22Rv1 (cell line): ENCODE measurements around the gene TTLL1.

ENCODE experiments used
- H3K27ac ChIP-seq: fragments of 450-650 bp; 2 replicates; pipeline ENCODE4 v1.5.1; 2017
- ZFX ChIP-seq: fragments of 450-650 bp; IDR thresholded peaks from 2 replicates; pipeline ENCODE4 v1.6.1; 2017; ENCODE audit warnings: antibody characterized with exemption, borderline replicate concordance
- TF ChIP-seq, protein P1 (sequence below): fragments of 450-650 bp; IDR thresholded peaks from 2 replicates; pipeline ENCODE4 v1.5.1; 2017; ENCODE audit warnings: mild to moderate bottlenecking

TTLL1 gene

DNA sequence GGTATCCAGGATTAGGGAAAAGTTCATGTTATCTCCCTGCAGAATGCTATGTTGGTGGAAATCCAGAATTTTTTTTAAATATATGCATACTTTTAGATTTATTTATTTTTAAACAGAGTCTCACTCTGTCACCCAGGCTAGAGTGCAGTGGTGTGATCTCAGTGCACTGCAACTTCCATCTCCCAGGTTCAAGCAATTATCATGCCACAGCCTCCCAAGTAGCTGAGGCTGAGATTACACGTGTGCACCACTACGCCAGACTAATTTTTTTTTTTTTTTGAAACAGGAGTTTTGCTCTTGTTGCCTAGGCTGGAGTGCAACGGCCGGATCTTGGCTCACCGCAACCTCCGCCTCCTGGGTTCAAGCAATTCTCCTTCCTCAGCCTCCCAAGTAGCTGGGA, 76.8 kb downstream of the TTLL1 start:
- H3K27ac ChIP-seq = no peak overlapping the region
- TF ChIP-seq, protein P1, sequence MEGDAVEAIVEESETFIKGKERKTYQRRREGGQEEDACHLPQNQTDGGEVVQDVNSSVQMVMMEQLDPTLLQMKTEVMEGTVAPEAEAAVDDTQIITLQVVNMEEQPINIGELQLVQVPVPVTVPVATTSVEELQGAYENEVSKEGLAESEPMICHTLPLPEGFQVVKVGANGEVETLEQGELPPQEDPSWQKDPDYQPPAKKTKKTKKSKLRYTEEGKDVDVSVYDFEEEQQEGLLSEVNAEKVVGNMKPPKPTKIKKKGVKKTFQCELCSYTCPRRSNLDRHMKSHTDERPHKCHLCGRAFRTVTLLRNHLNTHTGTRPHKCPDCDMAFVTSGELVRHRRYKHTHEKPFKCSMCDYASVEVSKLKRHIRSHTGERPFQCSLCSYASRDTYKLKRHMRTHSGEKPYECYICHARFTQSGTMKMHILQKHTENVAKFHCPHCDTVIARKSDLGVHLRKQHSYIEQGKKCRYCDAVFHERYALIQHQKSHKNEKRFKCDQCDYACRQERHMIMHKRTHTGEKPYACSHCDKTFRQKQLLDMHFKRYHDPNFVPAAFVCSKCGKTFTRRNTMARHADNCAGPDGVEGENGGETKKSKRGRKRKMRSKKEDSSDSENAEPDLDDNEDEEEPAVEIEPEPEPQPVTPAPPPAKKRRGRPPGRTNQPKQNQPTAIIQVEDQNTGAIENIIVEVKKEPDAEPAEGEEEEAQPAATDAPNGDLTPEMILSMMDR = no peak
- TF ChIP-seq ZFX = no peak

DNA sequence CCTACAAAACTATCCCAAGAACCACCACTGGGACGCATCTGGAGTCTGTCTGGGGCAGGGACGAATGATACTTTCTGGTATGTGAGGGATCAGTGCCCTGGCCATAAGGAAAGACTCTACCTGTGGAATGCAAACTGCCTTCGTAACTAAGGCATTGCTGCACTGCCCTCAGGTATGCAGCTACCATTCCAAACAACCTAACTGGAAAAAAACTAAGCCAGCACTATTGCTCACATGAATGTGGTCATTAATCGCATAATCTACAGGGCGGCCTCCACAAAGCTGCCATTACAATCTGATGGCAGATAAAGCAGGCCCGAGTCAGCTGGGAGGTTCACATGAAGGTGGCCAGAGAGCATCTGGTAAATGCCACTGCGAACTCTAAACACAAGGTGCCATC, 78.1 kb downstream of the TTLL1 start:
- no peak overlapping the region for H3K27ac ChIP-seq
- TF ChIP-seq, protein P1 = no peak
- TF ChIP-seq ZFX = no peak

DNA sequence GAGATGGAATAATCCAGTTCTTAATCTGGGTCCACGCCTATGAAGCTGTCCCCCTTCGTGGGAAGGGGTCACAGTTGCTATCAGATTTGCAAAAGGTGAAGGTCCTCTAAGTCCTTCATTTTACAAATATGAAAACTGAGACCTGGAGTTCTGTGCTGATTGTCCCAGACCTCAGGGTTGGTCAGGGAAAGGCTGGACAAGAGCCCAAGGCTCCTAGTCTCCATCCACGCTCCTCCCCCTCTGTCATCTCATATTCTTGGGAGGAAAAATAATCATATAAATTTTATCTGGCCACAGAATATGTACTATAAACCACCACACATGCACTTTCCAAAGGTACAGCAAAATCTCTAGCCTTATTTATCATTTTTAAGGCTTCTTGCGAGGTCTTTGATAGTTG, 79.7 kb downstream of the TTLL1 start:
- no peak overlapping the region for H3K27ac ChIP-seq
- TF ChIP-seq, protein P1 = no peak
- no peak for TF ChIP-seq ZFX

DNA sequence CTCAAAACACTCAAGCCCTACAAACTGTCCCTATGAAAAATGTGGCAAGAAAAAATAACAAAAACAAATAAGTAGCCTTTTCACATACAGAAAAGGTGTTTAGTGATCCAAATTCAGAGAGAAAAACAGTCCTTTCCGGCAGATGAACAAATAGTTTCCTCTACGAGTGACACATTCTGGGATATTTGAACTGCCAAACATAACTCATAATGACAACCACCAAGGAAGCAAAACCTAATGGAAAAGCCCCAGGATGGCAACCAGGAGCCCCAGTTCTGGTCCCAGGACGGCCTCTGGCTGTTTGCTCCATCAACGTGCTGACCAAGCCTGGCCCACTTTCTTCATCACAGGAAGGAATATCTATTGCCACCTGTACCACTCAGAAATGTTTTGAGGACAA, 80.3 kb downstream of the TTLL1 start:
- TF ChIP-seq, protein P1 = no peak
- no peak for TF ChIP-seq ZFX
- no peak overlapping the region for H3K27ac ChIP-seq

DNA sequence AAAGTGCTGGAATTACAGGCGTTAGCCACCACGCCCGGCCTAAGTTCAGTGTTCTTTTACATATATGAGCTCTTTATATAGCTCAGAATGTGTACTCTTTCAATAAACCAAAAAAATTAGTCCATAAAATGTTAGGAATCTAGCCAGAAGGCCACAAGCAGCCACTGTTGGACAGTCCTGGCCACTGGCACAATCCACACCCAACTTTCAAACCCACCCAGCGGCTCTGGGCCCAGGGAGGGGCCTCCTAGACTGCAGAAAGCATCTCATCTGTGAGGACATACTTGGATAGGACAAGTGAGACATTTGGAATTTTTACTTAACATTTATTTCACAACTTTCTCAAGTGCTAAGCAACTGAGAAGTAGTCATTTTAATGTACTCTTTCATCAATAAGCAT, 80.7 kb downstream of the TTLL1 start:
- H3K27ac ChIP-seq = no peak overlapping the region
- TF ChIP-seq, protein P1 = no peak
- TF ChIP-seq ZFX = no peak

DNA sequence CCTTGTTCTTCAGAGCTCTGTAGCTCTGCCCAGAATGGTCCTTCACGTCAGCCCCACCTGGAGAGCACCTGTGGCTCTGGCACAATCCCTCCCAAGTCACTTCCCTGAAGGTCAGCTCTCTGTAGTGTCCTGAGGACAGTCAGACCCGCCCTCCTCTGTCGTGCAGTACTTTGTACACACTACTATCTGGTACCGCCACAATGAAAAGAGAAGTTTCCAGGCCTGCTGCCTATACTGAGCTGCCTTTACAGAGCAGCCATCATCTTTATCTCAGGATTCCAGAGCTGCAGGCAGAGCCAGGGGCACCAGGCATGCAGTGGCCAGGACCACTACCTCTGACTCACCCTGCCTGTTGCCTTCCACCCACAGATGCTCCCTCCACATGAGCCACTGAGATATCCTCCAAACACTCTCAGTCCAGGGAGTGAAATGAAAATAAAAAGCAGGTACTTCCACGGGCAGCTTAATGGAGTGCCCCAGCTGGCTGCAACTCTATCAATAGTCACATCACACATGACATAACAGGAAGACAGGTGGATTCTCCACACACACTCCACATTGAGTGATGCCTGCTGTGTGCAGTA, 81.6 kb downstream of the TTLL1 start:
- no peak for TF ChIP-seq ZFX
- TF ChIP-seq, protein P1 = no peak
- H3K27ac ChIP-seq = no peak overlapping the region

DNA sequence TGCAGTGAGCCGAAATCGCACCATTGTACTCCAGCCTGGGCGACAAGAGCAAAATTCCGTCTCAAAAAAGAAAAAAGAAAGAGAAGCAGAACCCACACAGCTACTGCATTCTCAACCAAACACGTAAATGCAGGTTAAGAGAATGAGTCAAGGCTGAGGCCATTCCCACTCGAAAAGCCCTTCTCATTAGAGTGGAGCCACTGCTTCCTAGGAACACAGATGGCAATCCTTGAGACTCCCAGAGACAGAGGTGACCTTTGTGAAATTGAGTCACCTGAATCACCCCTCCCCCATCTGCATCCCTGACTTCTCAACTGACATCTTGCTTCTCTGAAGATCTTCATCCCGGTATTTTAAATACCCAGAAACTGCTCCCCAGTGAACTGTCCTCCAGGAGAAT, 82.4 kb downstream of the TTLL1 start:
- H3K27ac ChIP-seq = no peak overlapping the region

More for the DNA sequence above, 82.4 kb downstream of the TTLL1 start:
- TF ChIP-seq, protein P1 = no peak
- no peak for TF ChIP-seq ZFX
